HG02885 (cell line): ENCODE measurements around the gene CMTR1.

Experiments
- ATAC-seq: cut with Tn5 transposase; IDR thresholded peaks from one replicate; pipeline ENCODE4 v1.9.1; 2021; ENCODE audit warnings: mild to moderate bottlenecking; ENCODE audit not compliant: unreplicated experiment, poor library complexity

CMTR1 gene

DNA sequence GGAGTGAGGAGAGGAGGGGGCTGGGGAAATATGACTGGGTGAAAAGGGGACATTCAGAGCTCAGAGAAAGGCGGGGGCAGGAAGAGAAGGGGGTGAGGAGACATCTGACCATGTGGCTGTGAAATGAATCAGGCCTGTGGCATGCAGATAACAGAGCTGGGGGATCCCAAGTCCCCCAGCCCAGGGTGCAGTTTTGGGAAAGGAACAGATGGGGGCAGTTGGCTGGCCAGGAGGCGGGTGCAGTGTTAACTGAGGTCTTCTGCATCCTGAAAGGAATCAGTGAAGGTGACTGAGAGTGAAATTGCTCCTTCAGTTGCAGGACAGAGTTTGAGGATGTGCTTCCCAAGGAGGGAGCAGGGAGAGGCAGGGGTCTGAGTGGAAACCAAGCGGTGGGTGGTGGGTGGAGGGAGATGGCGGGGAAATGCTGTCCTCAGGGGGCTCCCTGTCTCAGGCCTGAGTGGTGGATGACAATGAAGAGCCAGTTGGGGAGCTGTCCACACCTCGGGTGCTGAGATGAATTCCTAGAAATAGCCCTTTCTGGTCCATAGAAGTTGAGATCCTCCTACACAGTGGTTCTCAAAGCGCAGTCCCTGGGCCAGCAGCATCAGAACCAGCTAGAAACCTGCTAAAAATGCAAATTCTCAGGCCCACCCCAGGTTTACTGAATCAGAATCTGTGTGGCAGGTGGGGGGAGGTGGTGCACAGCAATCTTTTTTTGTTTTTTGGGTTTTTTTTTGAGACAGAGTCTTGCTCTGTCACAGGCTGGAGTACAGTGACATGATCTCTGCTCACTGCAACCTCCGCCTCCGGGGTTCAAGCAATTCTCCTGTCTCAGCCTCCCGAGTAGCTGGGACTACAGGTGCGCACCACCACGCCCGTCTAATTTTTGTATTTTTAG is 92.7 kb downstream of the CMTR1 start:
- ATAC-seq, result no peak

DNA sequence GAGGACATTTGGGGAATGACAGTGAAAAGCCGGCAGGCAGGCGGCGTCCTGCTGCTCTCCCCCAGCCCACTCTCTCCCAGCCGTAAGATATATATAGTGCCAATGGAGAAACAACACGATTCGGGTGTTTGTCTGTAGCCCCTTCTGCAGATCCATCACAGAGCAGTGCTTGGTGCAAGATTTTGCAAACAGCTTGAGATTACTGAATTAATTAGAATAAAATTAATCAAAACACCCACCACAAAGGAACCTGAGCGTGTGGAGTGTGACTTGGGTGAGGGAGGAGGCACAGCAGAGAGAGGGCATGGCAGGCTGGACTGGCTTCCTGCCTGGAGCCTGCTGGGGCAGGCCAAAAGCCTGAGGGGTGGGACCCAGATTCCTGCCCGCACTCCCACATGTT is 95.5 kb downstream of the CMTR1 start:
- no peak for ATAC-seq

DNA sequence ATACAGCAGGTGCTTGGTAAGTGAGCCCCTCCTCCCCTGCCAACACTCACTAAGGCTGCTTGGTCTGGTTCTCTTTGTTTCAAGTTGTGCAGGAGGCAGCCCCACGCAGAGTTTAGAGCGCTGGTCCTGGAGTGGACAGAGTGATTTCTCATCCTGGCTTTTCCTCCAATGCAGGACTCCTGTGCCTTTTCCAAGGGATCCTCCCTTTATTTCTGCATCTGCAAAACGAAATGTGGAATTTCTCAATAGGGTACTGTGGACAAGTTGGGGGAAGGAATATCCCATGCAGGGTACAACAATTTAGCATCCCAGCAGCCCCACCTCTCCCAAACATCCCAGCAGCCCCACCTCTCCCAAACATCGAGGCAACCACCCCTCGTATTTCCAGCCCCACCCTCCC is 97.3 kb downstream of the CMTR1 start:
- no peak for ATAC-seq

DNA sequence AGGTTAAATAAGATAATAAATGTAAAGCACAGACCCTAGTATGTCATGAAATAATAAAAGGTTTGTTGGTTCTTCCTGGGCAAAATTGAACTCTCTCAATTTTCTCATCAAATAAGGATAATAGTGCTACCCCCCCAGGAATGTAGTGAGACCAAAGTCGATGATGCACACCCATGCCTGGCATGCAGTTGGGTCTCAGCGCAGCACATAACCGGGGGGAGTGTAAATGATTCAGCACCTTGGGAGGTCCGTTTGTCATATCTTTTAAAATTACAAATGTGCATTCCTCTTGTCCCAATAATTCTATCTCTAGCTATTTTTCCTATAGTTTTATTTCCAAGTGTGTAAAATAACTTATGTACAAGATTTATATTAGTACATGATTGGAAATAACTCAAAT is 98.0 kb downstream of the CMTR1 start:
- no peak for ATAC-seq
